SK-N-SH (cell line): ENCODE results near the gene ZC3H12C. TPM values are rescaled to one million over a fixed set of nuclear protein-coding genes. Genes with fewer than 3 reads are reported as not detected.
"Not testable (repeated sequence)": the region's sequence is repeated elsewhere in the genome, so short reads cannot be mapped to it uniquely, and the experiment has no call there.

Experiments used
- CTCF ChIA-PET: fragments of 300-600, 350-600 bp; formaldehyde crosslinking; extraction: SDS; loops from one replicate; lab custom pipeline; 2021; lab: Yijun Ruan, JAX
- POLR2A ChIA-PET: fragments of 350-600 bp; sonication (Branson Sonifier 250); formaldehyde crosslinking; extraction: SDS; loops from one replicate; lab custom pipeline; 2020; ENCODE audit warnings: antibody characterized with exemption, inconsistent platforms; lab: Yijun Ruan, JAX
- DNase-seq: peaks from one replicate; pipeline ENCODE4 v3.0.0; 2012
- H2AFZ ChIP-seq: fragments of 200-600 bp; sonication (generic); 2 replicates; pipeline ENCODE4 v1.8.1; 2016; ENCODE audit warnings: antibody characterized with exemption, mild to moderate bottlenecking, low read depth
- H3F3A ChIP-seq: fragments of 200-600 bp; sonication (generic); replicated peaks from 2 replicates; pipeline ENCODE3; 2016; ENCODE audit warnings: antibody characterized with exemption, mild to moderate bottlenecking; ENCODE audit not compliant: insufficient read depth
- H3K27ac ChIP-seq, 2 experiments: fragments of 200-500 bp in 1 of 2; fragments of 200-600 bp in 1 of 2; sonication (Bioruptor generic) in 1 of 2; sonication (generic), shearing (Covaris generic) in 1 of 2; 2 replicates each; pipeline versions ENCODE4 v1.5.1 to v1.6.1; 2014 to 2016; ENCODE audit warnings: low read depth in 2 of 2, inconsistent platforms in 1 of 2, low read length in 1 of 2, mild to moderate bottlenecking in 1 of 2, mixed read lengths in 1 of 2
- H3K27me3 ChIP-seq: fragments of 200-600 bp; sonication (generic), shearing (Covaris generic); 2 replicates; pipeline ENCODE4 v1.6.1; 2016; ENCODE audit warnings: mixed run types; ENCODE audit not compliant: insufficient read depth
- H3K36me3 ChIP-seq, 2 experiments: fragments of 200-500 bp in 1 of 2; fragments of 200-600 bp in 1 of 2; sonication (Bioruptor generic) in 1 of 2; sonication (generic) in 1 of 2; replicated peaks in 1 of 2; 2 replicates each; pipeline versions ENCODE3 to v1.5.1; 2014 to 2016; ENCODE audit warnings: low read length in 1 of 2, mild to moderate bottlenecking in 1 of 2; ENCODE audit not compliant: insufficient read depth in 2 of 2, control insufficient read depth in 1 of 2
- H3K4me1 ChIP-seq, 2 experiments: fragments of 200-500 bp in 1 of 2; fragments of 200-600 bp in 1 of 2; sonication (Bioruptor generic) in 1 of 2; sonication (generic), shearing (Covaris generic) in 1 of 2; 2 replicates each; pipeline versions ENCODE4 v1.5.1 to v1.6.1; 2014 to 2016; ENCODE audit warnings: low read depth in 1 of 2, low read length in 1 of 2, mixed run types in 1 of 2; ENCODE audit not compliant: insufficient read depth in 2 of 2, control insufficient read depth in 1 of 2
- H3K4me2 ChIP-seq: fragments of 200-600 bp; sonication (generic), shearing (Covaris generic); 2 replicates; pipeline ENCODE4 v1.6.1; 2017; ENCODE audit warnings: mixed run types
- H3K4me3 ChIP-seq, 2 experiments: fragments of 200-500 bp in 1 of 2; fragments of 200-600 bp in 1 of 2; sonication (Bioruptor generic) in 1 of 2; sonication (generic), shearing (Covaris generic) in 1 of 2; 2 replicates each; pipeline versions ENCODE4 v1.5.1 to v1.8.1; 2014 to 2016; ENCODE audit warnings: low read depth in 2 of 2, inconsistent platforms in 1 of 2, low read length in 1 of 2, mild to moderate bottlenecking in 1 of 2, mixed read lengths in 1 of 2, moderate library complexity in 1 of 2
- H3K79me2 ChIP-seq: fragments of 200-600 bp; sonication (generic); 2 replicates; pipeline ENCODE4 v1.8.1; 2017; ENCODE audit warnings: mild to moderate bottlenecking; ENCODE audit not compliant: insufficient read depth
- H3K9ac ChIP-seq: fragments of 200-600 bp; sonication (generic); 2 replicates; pipeline ENCODE4 v1.6.1; 2017; ENCODE audit warnings: mixed run types
- H3K9me2 ChIP-seq: fragments of 200-600 bp; sonication (generic); 2 replicates; pipeline ENCODE4 v1.6.1; 2017; ENCODE audit warnings: mixed run types
- H3K9me3 ChIP-seq: fragments of 200-600 bp; sonication (generic); 2 replicates; pipeline ENCODE4 v1.6.1; 2017; ENCODE audit warnings: mixed run types, mild to moderate bottlenecking, moderate library complexity
- H4K20me1 ChIP-seq: fragments of 200-600 bp; sonication (generic); 2 replicates; pipeline ENCODE4 v1.6.1; 2017; ENCODE audit warnings: mild to moderate bottlenecking, mixed run types; ENCODE audit not compliant: insufficient read depth
- ELF1 ChIP-seq: IDR thresholded peaks from 2 replicates; pipeline ENCODE4 v1.4.0; 2012
- FOXM1 ChIP-seq: IDR thresholded peaks from 2 replicates; pipeline ENCODE4 v1.4.0; 2012; ENCODE audit warnings: low read depth, mild to moderate bottlenecking
- MXI1 ChIP-seq: IDR thresholded peaks from 2 replicates; pipeline ENCODE4 v1.6.1; 2012; ENCODE audit warnings: mild to moderate bottlenecking, low read depth, low read length, improper control_type of control experiment
- NFIC ChIP-seq: IDR thresholded peaks from 2 replicates; pipeline ENCODE4 v1.4.0; 2012; ENCODE audit warnings: borderline replicate concordance
- RAD21 ChIP-seq: IDR thresholded peaks from 2 replicates; pipeline ENCODE4 v1.6.1; 2012; ENCODE audit warnings: mild to moderate bottlenecking, low read length
- SIN3A ChIP-seq: IDR thresholded peaks from 2 replicates; pipeline ENCODE4 v1.6.1; 2012; ENCODE audit warnings: low read depth, mild to moderate bottlenecking, low read length, moderate library complexity, borderline replicate concordance
- TEAD4 ChIP-seq: IDR thresholded peaks from 2 replicates; pipeline ENCODE4 v1.4.0; 2012; ENCODE audit warnings: mild to moderate bottlenecking, borderline replicate concordance; ENCODE audit not compliant: insufficient read depth
- YY1 ChIP-seq: IDR thresholded peaks from 2 replicates; pipeline ENCODE4 v1.4.0; 2012; ENCODE audit warnings: low read depth, mild to moderate bottlenecking
- WGBS: methylation state at CpG from one replicate; pipeline ENCODE4 v1.1.6; 2017; ENCODE audit warnings: low lambda C conversion rate; 5-methylcytosine and 5-hydroxymethylcytosine counted together
- polyA plus RNA-seq, 3 experiments: library from polyadenylated mRNA; depleted of rRNA; stranded (reverse); fragments of >200 nt; gene quantifications; 2 replicates each; pipeline ENCODE4 v1.2.3, GENCODE V29; 2012
- TF ChIP-seq, protein P1 (sequence below): fragments of 150-350 bp; IDR thresholded peaks from 2 replicates; pipeline ENCODE4 v1.6.1; 2016; ENCODE audit warnings: mild to moderate bottlenecking, low read depth, low read length

Gene ZC3H12C
- polyA plus RNA-seq, 1 of the 3 experiments (the other 2 are of a cell fraction), result 2.8 TPM

DNA sequence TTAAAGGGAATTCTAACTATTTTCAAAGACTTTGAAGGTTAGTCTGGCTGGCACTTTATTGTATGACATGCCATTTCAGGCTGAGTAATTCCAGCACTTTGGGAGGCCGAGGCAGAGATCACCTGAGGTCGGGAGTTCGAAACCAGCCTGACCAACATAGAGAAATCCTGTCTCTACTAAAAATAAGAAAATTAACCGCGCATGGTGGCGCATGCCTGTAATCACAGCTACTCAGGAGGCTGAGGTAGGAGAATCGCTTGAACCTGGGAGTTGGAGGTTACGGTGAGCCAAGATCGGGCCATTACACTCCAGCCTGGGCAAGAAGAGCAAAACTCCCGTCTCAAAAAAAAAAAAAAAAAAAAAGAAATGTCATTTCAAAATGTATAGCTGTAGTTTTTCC is 107.6 kb downstream of the ZC3H12C start (continued):
- TF ChIP-seq, protein P1, sequence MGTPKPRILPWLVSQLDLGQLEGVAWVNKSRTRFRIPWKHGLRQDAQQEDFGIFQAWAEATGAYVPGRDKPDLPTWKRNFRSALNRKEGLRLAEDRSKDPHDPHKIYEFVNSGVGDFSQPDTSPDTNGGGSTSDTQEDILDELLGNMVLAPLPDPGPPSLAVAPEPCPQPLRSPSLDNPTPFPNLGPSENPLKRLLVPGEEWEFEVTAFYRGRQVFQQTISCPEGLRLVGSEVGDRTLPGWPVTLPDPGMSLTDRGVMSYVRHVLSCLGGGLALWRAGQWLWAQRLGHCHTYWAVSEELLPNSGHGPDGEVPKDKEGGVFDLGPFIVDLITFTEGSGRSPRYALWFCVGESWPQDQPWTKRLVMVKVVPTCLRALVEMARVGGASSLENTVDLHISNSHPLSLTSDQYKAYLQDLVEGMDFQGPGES, result no peak
- TF ChIP-seq FOXM1, result no peak
- TF ChIP-seq, all 33 proteins: peak for 0

DNA sequence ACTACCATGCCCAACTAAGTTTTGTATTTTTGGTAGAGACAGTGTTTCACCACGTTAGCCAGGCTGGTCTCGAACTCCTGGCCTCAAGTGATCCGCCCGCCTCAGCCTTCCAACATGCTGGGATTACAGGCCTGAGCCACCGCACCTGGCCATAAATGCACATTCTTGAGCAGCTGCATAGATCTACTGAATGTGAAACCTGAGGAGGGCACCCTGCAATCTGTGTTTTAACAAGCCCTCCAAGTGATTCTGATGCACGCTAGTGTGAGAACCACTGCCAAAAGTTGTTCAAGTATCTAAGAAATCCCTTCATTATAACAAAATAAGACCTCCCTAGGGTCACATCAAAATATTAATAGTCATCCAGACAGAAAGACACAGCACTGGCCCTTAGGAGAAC is 113.9 kb downstream of the ZC3H12C start:
- no peak overlapping the region for H3K4me2 ChIP-seq
- H3K79me2 ChIP-seq, result no peaks in the 10 kb centered on the region
- no peak overlapping the region for H3K4me3 ChIP-seq
- H2AFZ ChIP-seq, result no peak overlapping the region
- TF ChIP-seq YY1, result no peak
- no peak for TF ChIP-seq SIN3A
- no peak for TF ChIP-seq ELF1
- TF ChIP-seq, protein P1, result no peak
- no peak for TF ChIP-seq MXI1
- TF ChIP-seq NFIC, result no peak
- no peak for TF ChIP-seq RAD21
- TF ChIP-seq TEAD4, result no peak
- TF ChIP-seq, all 33 proteins: peak for 0
- no peak overlapping the region for H3K9ac ChIP-seq
- H3K9me3 ChIP-seq, result no peaks in the 10 kb centered on the region
- no peak overlapping the region for H3K27ac ChIP-seq
- H3K36me3 ChIP-seq, result no peaks in the 10 kb centered on the region
- WGBS, result 100% methylated on average over 6 of the region's 6 CpGs
- peaks cover 6% of the 10 kb centered on the region for H3F3A ChIP-seq
- no peaks in the 10 kb centered on the region for H4K20me1 ChIP-seq
- H3K9me2 ChIP-seq, result no peaks in the 10 kb centered on the region
- no peaks in the 10 kb centered on the region; a peak in 1 of 4 replicates for H3K4me1 ChIP-seq
- no peak for DNase-seq
- ChIA-PET POLR2A (no interaction called here), CTCF (interaction anchor here (0.6 kb wide), 1 partner anchor 227 kb away, joined by 3 read pairs; no protein-coding TSS in a partner anchor)
- H3K27me3 ChIP-seq, result no peaks in the 10 kb centered on the region

DNA sequence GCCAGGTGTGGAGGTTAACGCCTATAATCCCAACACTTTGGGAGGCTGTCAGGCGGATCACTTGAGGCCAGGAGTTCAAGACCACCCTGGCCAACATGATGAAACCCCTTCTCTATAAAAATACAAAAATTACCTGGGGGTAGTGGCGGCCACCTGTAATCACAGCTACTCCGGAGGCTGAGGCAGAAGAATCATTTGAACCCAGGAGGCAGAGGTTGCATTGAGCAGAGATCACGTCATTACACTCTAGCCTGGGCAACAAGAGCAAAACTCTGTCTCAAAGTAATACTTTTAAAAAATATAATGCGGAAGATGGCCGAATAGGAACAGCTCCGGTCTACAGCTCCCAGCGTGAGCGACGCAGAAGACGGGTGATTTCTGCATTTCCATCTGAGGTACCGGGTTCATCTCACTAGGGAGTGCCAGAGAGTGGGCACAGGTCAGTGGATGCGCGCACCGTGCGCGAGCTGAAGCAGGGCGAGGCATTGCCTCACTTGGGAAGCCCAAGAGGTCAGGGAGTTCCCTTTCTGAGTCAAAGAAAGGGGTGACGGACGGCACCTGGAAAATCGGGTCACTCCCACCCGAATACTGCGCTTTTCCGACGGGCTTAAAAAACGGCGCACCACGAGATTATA is 115.6 kb downstream of the ZC3H12C start:
- WGBS, result 77% methylated on average over 22 of the region's 29 CpGs
- H3K27ac ChIP-seq, H3K9me3 ChIP-seq, H3K9ac ChIP-seq, H2AFZ ChIP-seq, H3K79me2 ChIP-seq, POLR2A ChIA-PET, H3K4me1 ChIP-seq, H3K36me3 ChIP-seq, H3K4me2 ChIP-seq, H4K20me1 ChIP-seq, H3K9me2 ChIP-seq, H3F3A ChIP-seq, H3K27me3 ChIP-seq, DNase-seq: not testable (repeated sequence)
- H3K4me3 ChIP-seq, result peak overlapping the region; percentile 23 to 39; a peak in 3 of 4 replicates
- CTCF ChIA-PET, result interaction anchor here (1.0 to 1.1 kb wide), 2 partner anchors 15 to 221 kb away, joined by 3 read pairs; partner anchors contain the start of gene FDX1

DNA sequence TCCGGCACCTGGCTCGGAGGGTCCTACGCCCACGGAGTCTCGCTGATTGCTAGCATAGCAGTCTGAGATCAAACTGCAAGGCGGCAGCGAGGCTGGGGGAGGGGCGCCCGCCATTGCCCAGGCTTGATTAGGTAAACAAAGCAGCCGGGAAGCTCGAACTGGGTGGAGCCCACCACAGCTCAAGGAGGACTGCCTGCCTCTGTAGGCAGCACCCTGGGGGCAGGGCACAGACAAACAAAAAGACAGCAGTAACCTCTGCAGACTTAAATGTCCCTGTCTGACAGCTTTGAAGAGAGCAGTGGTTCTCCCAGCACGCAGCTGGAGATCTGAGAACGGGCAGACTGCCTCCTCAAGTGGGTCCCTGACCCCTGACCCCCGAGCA is 116.1 kb downstream of the ZC3H12C start:
- H3K79me2 ChIP-seq, H3K4me2 ChIP-seq, POLR2A ChIA-PET, DNase-seq, H2AFZ ChIP-seq, H4K20me1 ChIP-seq, H3K9me2 ChIP-seq, H3K4me1 ChIP-seq, H3K27ac ChIP-seq, H3K36me3 ChIP-seq, H3K9me3 ChIP-seq, H3F3A ChIP-seq, H3K27me3 ChIP-seq, H3K9ac ChIP-seq: not testable (repeated sequence)
- no CpG with 5 or more reads among the region's 14 CpGs for WGBS
- peak overlapping the region; percentile 23 to 39; a peak in 2 of 4 replicates for H3K4me3 ChIP-seq
- CTCF ChIA-PET, result interaction anchor here (1.0 kb wide), 1 partner anchor 220 kb away, joined by 3 read pairs; the partner anchor contains the start of gene FDX1
